ENCODE results near the gene LDLRAD4.

- no peak for TF ChIP-seq CTCF (IDR thresholded peaks at IDR 0.05)
- no peak for TF ChIP-seq POLR2AphosphoS5 (IDR thresholded peaks at IDR 0.05)
- no peak for TF ChIP-seq POLR2A (IDR thresholded peaks at IDR 0.05)
These were observed 180.1 kb downstream of the LDLRAD4 start for GRCh38 chr18:13398631-13399030.

Measured in upper lobe of left lung (tissue), 4 donors.